ENCODE results near the gene OTUD4. TPM values are rescaled to one million over a fixed set of nuclear protein-coding genes. Genes with fewer than 3 reads are reported as not detected.
A peak's percentile ranks its signal among the peaks of the same experiment; 100 is the strongest.

OTUD4 gene
- total and polyA plus RNA-seq, 9 of the 15 experiments (the other 6 are each of a cell fraction or from before 2014, with no cell fraction given): 4.2 to 29.0 (median 24.8) TPM

DNA sequence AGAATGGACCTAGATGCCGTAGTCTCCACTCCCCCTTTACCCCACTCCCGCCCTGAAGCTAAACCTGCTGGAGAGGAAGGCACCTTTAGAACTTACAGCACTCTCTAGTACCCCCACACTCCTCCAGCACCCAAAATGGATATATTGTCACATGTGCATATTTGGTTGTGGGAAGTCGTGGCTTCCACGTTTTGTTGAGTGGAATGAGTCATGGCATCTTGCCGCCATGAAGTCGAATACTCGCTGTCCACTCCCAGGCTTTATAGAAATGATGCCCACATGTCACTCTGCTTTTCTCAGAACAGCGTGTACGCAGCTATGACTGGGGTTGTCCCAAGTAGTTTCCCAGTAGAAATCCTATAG lies 81.7 kb downstream of the OTUD4 start:
- BruUV-seq (replicated peaks): TSS peak; percentile 58
- intact Hi-C loops (cut with micrococcal nuclease): loop anchor here (2.0 kb wide), 1 partner anchor 80 kb away; no protein-coding TSS in a partner anchor
- DNase-seq (ENCODE audit: extremely low read depth in 1 of 4, low spot score in 3 of 4): peak in 2 of 4 experiments; percentile 56 to 69
- H3K9me1 ChIP-seq (ENCODE audit: control insufficient read depth, insufficient read depth, low read length): no peaks in the 10 kb centered on the region
- H3K4me2 ChIP-seq (ENCODE audit: insufficient read depth, low read length): peak overlapping the region; percentile 99
- H3K9ac ChIP-seq (ENCODE audit: insufficient read depth in 1 of 2, low read depth in 2 of 2, low read length in 2 of 2): peak overlapping the region; percentile 97 to 99
- peak overlapping the region; percentile 99 for H3K27ac ChIP-seq (ENCODE audit: extremely low read depth, low read depth, low read length)
- H3K4me1 ChIP-seq (replicated peaks in 1 of 2; ENCODE audit: control insufficient read depth in 2 of 2, insufficient read depth in 2 of 2, low read length in 2 of 2): peaks cover 15 to 19% of the 10 kb centered on the region in 2 experiments; a peak in 3 of 5 replicates
- H3K27me3 ChIP-seq (ENCODE audit: control insufficient read depth in 2 of 2, insufficient read depth in 2 of 2, low read length in 2 of 2): no peaks in the 10 kb centered on the region
- peak; percentile 66 for ATAC-seq
- POLR2A ChIA-PET: interaction anchor here (1.0 to 2.2 kb wide), 4 partner anchors 11 to 48 kb away, joined by 3 to 10 read pairs (median 3); no protein-coding TSS in a partner anchor
- 1% methylated on average over 9 of the region's 9 CpGs for WGBS (ENCODE audit: insufficient coverage, low coverage, missing lambda C conversion rate)
- H3K4me3 ChIP-seq: peak overlapping the region; percentile 90
- peaks cover 14% of the 10 kb centered on the region; the same call in 1 of the 2 replicates for H4K20me1 ChIP-seq (replicated peaks; ENCODE audit: control insufficient read depth, insufficient read depth, low read length)
- FAIRE-seq: peak; percentile 70
- no peaks in the 10 kb centered on the region for H3K9me3 ChIP-seq (replicated peaks; ENCODE audit: control insufficient read depth, insufficient read depth, low read depth, low read length)
- peaks cover 64% of the 10 kb centered on the region for H3K36me3 ChIP-seq (ENCODE audit: control insufficient read depth, insufficient read depth, low read length)
- peak overlapping the region; percentile 100 for H2AFZ ChIP-seq (ENCODE audit: low read depth, low read length)
- in situ Hi-C loops (cut with MboI): no loop called here
- H3K79me2 ChIP-seq (ENCODE audit: control insufficient read depth, insufficient read depth, low read length): peaks cover 100% of the 10 kb centered on the region
- CTCF ChIA-PET (ENCODE audit: low intra/inter-chr PET ratio): no interaction called here
- TF ChIP-seq MAFG (tag; conservative IDR thresholded peaks at IDR 0.05) (peak; percentile 40), RBM15 (IDR thresholded peaks at IDR 0.05; ENCODE audit: insufficient read depth, low read length) (no peak), CEBPB (tag; IDR thresholded peaks at IDR 0.05) (no peak), STAG1 (CRISPR knock-in tag; IDR thresholded peaks at IDR 0.05; ENCODE audit: borderline replicate concordance) (no peak), BHLHE40 (IDR thresholded peaks at IDR 0.05; ENCODE audit: low read length) (no peak), ZNF778 (CRISPR knock-in tag; IDR thresholded peaks at IDR 0.05) (no peak), SAP30 (IDR thresholded peaks at IDR 0.05; ENCODE audit: borderline replicate concordance, insufficient read depth, low read depth, low read length, poor library complexity, severe bottlenecking) (no peak), BCOR (IDR thresholded peaks at IDR 0.05) (no peak), SREBF2 (CRISPR knock-in tag; IDR thresholded peaks at IDR 0.05) (no peak), CXXC5 (CRISPR knock-in tag; IDR thresholded peaks at IDR 0.05) (no peak), NRF1 (conservative IDR thresholded peaks at IDR 0.05 in 1 of 2, IDR thresholded peaks at IDR 0.05 in 1 of 2) (no peak), GABPB1 (CRISPR knock-in tag; IDR thresholded peaks at IDR 0.05) (0 out of 2 replicates have a peak, but pooled peaks have one; percentile 15)
- TF ChIP-seq, protein P1, sequence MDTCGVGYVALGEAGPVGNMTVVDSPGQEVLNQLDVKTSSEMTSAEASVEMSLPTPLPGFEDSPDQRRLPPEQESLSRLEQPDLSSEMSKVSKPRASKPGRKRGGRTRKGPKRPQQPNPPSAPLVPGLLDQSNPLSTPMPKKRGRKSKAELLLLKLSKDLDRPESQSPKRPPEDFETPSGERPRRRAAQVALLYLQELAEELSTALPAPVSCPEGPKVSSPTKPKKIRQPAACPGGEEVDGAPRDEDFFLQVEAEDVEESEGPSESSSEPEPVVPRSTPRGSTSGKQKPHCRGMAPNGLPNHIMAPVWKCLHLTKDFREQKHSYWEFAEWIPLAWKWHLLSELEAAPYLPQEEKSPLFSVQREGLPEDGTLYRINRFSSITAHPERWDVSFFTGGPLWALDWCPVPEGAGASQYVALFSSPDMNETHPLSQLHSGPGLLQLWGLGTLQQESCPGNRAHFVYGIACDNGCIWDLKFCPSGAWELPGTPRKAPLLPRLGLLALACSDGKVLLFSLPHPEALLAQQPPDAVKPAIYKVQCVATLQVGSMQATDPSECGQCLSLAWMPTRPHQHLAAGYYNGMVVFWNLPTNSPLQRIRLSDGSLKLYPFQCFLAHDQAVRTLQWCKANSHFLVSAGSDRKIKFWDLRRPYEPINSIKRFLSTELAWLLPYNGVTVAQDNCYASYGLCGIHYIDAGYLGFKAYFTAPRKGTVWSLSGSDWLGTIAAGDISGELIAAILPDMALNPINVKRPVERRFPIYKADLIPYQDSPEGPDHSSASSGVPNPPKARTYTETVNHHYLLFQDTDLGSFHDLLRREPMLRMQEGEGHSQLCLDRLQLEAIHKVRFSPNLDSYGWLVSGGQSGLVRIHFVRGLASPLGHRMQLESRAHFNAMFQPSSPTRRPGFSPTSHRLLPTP (IDR thresholded peaks at IDR 0.05; ENCODE audit: borderline replicate concordance, extremely low read depth, insufficient read length): no peak
- TF ChIP-seq, protein P2, sequence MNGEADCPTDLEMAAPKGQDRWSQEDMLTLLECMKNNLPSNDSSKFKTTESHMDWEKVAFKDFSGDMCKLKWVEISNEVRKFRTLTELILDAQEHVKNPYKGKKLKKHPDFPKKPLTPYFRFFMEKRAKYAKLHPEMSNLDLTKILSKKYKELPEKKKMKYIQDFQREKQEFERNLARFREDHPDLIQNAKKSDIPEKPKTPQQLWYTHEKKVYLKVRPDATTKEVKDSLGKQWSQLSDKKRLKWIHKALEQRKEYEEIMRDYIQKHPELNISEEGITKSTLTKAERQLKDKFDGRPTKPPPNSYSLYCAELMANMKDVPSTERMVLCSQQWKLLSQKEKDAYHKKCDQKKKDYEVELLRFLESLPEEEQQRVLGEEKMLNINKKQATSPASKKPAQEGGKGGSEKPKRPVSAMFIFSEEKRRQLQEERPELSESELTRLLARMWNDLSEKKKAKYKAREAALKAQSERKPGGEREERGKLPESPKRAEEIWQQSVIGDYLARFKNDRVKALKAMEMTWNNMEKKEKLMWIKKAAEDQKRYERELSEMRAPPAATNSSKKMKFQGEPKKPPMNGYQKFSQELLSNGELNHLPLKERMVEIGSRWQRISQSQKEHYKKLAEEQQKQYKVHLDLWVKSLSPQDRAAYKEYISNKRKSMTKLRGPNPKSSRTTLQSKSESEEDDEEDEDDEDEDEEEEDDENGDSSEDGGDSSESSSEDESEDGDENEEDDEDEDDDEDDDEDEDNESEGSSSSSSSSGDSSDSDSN (IDR thresholded peaks at IDR 0.05; ENCODE audit: borderline replicate concordance in 1 of 2, low read depth in 2 of 2, low read length in 2 of 2): no peak

All from K562 (cell line).